Left ventricle myocardium superior (tissue), 1 donor: Measurements from ENCODE around the gene CLASP1. TPM values are rescaled to one million over a fixed set of nuclear protein-coding genes. Genes with fewer than 3 reads are reported as not detected.
A peak's percentile ranks its signal among the peaks of the same experiment; 100 is the strongest.
"Not testable (repeated sequence)": the region's sequence is repeated elsewhere in the genome, so short reads cannot be mapped to it uniquely, and the experiment has no call there.

Experiments used
- ATAC-seq: fragments of 200-7000 bp; cut with Tn5 transposase; one replicate; pipeline ENCODE4 v1.9.1; 2020; ENCODE audit warnings: mild to moderate bottlenecking, moderate library complexity
- DNase-seq: peaks from one replicate; pipeline ENCODE4 v3.0.0-alpha.2; 2020
- intact Hi-C: fragments of 100-400 bp; cut with micrococcal nuclease; formaldehyde crosslinking; loops from one replicate; pipeline ENCODE4 v1.11.0; 2022
- total RNA-seq: library from RNA; stranded (reverse); fragmentation: NEBNext Ultra II Directional; extraction: Animal tissue kit (Norgen Biotek cat#: 25700); gene quantifications from one replicate; pipeline ENCODE4 v1.2.1, GENCODE V29; 2021
- donor health status: DM: no; HTN: yes; CAD: no; lungs with severe emphysema.

CLASP1 gene
- total RNA-seq, 1 donor from 2014 or later = 66.5 TPM

DNA sequence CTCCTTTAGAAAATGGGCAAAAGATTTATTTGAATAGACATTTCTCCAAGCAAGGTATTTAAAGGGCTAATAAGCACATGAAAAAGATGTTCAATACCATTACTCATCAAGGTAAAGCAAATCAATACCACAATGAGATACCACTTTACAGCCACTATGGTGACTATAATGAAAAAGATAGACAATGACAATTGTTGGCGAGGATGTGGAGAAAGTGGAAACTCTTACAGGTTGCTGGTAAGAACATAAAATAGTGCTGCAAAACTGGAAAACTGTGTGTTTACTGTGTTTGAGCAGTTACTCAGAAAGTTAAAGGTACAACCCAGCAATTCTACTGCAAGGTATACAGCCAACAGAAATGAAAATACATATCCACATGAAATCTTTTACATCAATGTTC, 150.5 kb downstream of the CLASP1 start:
- intact Hi-C loops = no loop called here
- no peak for ATAC-seq
- DNase-seq = no peak

DNA sequence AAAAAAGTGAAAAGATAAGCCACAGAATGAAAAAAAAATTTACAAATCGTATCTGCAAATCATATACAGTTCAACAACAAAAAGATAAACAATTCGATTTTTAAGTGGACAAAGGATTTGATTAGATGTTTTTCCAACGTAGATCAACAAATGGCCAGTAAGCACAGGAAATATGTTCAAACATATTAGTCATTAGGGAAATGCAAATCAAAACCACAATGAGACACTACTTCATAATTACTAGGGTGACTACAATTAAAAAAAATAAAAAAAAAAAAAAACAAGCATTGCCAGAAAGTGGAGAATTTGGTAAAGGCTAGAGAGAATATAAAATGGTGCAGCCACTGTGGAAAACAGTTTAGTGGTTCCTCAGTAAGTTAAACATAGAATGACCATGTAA, 156.9 kb downstream of the CLASP1 start:
- intact Hi-C loops = no loop called here
- no peak for DNase-seq
- ATAC-seq = no peak

DNA sequence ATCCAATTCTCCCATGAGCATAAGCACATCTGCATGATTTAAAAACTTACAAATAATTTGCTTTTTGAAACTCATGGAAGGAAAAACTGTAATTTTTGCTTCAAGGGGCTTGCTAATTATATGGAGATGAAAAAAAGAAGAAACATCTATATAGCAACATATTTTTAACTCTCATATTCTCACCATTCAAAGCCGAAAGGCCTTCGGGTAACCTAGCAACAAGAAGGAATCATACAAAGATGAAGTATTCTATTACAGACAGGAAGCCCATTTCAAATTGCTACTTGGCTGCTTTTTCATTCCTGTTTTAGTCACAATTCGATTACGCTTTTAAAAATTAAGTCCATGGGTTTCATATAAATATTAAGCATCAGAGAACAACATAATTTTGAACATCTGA, 157.7 kb downstream of the CLASP1 start:
- ATAC-seq (no peak), DNase-seq (no peak)
- intact Hi-C loops = no loop called here

DNA sequence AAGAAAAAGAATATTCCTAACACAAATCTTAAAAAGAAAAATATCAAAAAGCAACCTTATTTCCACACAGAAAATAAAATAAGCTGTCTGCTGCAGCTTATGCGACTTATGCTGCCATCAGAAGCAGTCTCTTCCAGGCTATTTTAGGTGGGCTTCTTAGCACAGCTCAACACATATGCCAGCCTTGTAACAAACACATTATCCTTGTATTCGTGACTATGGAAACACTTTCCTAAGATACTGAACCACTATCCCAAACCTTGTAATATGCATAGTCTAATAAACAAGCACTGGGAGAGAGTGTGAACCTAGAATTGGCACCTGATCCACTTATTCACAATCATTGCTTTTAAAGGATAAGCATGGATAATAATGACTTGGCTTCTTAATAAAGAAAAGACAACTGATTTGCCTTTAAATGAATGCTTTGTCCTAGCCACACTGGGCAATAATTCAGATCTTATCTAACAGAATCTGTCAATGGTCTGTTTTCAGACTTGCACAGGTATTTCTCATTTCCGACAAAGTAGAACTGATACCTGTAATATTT, 158.6 kb downstream of the CLASP1 start:
- no peak for DNase-seq
- intact Hi-C loops = no loop called here
- ATAC-seq = peak; percentile 40

DNA sequence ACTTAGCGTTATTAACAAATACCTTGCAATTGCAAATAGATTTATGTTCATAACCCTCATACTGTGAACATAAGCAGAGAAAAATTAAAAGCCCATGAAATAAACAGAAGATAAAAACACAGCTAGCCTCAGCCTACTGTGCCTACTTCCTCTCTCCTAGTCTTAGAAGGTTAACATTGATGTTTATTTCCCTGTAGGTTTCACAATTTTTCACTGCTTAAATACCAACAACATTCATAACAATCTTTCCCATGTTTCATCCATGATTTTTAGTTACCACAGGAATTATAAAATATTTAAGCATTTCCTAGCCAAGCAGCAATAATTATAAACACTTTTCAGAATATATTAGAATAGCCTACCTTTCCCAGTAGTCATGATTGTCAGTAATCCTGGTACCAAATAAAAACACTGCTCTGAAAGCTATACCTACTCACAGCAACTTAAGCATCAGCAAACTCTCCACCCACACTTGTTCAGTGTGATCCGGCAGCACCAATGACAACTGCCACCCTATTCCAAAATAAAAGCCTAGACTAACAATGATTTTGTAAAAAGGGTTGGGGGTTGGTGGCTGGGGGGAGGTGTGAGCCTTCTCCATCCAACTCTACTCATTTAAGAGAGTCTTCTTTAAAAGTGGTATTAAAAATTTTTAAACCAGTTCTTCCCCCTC, 159.2 kb downstream of the CLASP1 start:
- DNase-seq (no peak), ATAC-seq (peak; percentile 22)
- intact Hi-C loops = no loop called here

DNA sequence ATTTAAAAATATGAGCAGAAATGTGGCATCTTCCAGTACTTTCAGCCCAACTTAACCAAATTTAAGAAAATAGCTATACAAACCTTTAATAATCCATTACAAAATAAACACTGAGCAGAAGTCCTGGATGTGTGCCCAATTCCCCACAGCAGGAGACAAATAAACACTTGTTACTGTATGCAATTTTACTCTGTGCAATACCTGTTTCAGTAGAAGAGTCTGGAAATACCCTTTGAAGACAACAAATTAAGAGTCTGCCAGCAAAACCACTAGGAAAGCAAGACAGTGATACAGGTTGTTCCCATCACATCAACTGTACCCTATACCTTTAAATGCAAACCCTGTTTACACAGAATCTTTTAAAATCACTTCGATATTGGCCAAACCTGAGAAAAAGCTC, 160.0 kb downstream of the CLASP1 start:
- ATAC-seq (peak; percentile 35), DNase-seq (no peak)
- intact Hi-C loops = no loop called here

DNA sequence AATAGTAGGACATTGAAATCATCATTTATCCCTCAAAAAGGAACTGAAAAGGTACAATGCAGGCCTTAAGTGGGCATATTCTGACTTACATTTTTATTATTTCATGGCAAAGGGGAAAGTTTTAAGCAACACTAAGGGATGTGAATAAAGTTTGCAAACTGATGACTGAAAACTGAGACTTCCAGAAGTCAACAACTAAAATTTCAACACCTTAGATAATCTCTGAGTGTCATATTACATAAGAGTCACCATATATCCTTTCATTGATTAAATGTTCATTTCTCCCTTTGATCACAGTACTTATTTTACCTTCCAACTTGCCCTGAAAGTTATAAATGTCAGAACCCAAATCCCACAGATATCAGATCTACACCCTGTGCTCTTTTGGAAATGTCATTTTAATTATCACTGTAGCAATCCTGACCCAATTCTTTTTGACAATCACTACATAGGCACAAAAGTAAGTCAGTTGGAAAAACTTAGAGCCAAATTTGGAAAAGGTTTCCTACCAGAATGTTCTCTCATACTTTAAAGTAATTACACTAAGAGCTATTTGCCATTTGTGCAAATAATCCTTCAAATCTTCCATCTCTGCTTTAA, 163.0 kb downstream of the CLASP1 start:
- DNase-seq (no peak), ATAC-seq (no peak)
- intact Hi-C loops = no loop called here

DNA sequence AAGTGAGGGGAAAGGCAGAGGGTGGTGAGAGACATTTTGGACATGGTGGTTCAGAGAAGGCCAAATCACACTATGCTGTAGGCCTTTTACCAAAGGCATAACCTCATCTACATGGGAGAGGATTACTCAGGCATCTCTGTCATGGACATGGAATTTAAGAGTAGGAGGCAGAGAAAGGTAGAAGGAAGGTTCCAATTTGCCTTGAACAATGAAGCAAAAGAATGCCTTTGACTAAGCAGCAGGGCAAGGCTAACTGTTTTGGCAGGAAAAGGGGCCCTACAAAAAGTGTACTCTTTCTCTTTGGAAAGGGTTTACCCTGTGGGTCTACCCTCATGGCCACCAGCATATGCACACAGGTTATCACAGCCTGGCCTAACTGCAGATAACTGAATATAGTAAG, 164.2 kb downstream of the CLASP1 start:
- ATAC-seq (no peak), DNase-seq (no peak)
- intact Hi-C loops = no loop called here

DNA sequence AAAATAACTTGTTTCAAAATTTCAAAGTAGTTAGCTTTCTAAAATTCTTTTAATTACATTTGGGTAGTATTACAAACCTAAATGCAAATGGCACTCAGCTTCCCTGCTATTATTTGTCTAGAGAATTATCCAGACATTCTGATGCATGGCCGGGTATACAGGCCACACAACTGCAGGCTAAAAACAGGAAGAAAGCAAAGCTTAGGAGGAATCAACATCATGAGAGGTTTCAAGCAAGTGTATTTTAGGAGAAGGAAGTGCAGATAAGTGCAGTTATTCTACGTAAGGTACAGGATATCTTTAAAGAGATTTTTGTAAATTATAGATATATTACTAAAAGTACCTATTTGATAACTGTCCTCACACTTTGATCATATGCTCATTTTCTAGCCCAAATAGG, 165.4 kb downstream of the CLASP1 start:
- DNase-seq (no peak), ATAC-seq (no peak)
- intact Hi-C loops = no loop called here

DNA sequence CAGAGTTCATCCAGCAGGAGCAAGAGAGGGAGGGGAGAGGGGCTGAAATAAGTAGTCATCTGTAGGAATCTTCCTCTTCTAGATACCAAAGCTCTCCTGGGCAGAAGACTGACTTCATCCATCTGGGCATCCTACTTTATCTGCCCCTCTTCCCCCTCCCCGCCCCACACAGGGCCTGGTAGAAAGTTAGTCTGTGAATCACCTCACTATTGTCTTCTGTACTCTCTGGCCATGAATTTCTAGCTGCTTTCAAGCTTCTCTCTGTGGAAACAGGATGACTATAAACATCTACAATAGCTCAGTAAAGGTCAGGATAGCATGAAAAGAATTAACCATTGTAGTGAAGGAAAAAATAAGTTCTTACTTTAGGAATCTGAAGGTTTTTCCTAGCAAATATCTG, 166.2 kb downstream of the CLASP1 start:
- intact Hi-C loops = no loop called here
- no peak for DNase-seq
- ATAC-seq = no peak

DNA sequence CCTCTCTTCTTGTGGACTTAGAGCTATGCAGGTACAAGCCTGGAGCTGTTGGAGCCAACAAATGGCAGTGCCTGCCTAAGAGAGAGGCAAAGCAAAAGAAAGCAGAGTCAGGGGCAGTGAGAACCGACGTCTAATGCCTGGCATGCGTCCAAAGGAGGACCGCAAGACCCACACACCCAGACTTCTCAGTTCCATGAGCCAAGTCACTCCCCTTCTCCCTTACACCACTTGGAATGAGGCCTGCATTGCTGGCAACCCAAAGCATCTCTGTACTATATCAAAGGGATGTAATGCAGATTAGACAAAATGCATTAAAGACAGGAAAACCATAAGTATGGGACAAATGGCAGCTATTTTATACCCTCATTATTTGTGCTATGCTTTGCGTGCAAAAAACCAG, 168.4 kb downstream of the CLASP1 start:
- intact Hi-C loops = no loop called here
- ATAC-seq (peak; percentile 51), DNase-seq (no peak)

DNA sequence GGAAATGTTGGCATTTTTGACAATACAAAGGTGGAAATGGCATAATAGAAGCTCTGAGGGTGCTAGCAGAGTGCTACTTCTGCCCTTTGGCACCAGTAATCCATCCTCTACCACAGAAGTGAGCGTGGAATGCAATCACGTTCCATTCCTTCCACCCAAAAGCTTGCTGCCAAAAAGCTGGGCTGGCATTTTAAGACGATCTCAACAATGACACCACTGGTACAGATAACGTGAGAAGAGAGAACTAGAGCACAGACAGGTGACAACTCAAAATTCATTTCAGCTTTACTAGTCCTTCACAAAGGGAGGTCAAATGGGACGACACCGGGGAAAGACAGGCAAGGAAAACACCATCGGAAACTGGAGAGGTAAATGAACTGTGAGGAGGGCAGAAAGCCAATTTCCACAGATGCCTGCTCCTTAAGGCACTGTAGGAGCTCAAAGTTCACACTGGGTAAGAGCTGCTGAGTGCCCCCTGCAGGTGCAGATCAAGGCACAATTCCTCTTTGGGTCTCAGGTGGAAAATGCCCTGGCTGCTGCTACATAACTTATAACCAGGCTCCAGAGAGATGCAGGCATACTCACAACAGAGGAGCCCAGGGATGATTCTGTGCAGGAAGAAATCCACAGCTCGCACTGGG, 169.3 kb downstream of the CLASP1 start:
- DNase-seq (no peak), ATAC-seq (peak; percentile 65)
- intact Hi-C loops = no loop called here

DNA sequence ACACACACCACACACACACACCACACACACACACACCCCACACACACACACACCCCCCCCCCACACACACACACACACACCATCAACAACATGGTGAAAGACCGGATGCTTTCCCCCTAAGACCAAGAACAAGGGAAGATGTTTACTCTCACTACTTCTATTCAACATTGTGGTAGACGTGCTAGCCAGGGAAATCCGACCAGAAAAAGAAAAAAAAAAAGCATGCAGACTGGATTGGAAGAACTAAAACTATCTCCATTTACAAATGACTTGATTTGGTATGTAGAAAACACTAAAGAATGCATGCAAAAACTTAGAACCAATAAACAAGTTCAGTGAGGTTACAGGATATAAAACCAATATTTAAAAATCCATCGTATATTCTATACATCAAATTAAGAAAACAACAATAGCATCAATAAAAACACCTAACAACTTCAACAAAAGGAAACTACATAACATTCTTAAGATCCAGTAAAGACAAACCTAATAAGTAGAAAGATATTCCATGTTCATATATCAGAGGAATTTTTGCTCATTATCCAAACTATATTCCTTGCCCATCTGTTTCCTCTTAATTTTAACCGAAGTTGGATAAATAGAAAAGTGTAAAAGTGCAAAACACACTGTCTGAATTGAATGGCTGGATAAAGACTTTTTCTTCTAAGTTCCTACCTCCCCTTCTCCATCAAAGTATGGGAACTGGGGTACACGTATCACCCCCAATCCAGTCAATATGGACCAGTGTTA, 170.1 kb downstream of the CLASP1 start:
- intact Hi-C loops = no loop called here
- no peak for ATAC-seq
- no peak for DNase-seq

DNA sequence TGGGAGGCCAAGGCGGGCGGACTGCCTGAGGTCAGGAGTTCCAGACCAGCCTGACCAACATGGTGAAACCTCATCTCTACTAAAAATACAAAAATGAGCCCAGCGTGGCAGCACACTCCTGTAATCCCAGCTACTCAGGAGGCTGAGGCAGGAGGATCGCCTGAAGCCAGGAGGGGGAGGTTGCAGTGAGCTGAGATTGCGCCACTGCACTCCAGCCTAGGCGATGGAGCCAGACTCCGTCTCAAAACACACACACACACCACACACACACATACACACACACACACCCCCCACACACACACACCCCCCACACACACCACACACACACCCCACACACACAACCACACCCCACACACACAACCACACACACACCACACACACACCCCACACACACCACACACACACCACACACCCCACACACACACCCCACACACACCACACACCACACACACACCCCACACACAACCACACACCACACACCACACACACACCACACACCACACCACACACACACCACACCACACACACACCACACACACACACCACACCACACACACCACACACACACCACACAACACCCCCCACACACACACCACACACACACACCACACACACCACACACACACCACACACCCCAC, 170.8 kb downstream of the CLASP1 start:
- DNase-seq, intact Hi-C loops, ATAC-seq: not testable (repeated sequence)

DNA sequence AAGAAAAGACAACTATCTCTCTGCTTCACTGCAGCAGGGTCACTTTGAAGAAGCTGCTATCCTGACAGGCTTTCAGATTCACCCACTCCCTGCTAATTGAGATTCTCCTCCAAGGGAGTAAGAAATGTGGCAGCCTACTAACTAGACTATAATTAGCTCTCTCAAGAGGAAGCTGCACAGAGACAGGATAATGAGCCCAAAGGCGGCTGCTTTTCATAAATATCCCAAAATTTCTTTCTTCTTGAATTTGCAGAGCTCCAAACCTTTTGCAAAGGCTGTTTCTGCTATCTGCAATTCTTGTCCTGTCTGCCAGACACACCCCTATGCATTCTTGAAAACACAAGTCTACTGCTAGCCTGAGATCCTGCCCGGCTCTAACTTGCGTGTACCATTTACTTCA, 172.6 kb downstream of the CLASP1 start:
- DNase-seq = no peak
- ATAC-seq = peak; percentile 39
- intact Hi-C loops = no loop called here

DNA sequence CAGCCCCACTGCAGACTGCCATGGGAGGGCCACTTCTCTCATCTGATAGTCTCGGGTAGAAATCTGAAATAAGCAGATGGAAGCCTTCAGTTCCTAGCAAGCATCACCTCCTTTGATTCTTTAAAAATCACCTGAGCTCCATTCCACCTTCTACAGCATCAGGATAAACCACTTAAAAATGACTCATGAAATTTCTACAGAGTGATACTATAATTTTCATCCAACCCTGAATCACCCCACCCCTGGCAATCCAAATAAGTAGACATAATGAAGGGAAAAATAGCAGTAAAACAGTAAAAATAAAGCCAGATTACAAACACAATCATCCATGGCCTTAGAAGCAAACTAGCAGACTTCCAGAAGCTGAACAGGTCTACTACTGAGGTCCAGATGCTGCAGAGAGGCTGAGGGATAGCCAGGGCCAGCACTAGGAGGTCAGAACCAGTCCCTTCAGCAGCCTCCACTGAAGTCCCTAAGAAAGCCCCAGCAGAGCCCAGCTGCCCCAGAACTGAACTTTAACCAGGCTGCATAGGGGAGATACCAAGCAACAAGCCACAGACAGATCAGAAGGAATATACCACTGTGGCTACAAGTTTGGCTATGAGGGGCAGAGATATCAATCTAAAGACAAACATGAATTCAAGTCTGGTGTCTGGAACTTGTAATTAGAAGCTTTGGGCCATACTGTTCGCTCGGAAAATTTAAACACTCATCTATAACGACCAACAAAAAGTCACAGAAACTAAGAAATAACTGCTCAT, 173.3 kb downstream of the CLASP1 start:
- intact Hi-C loops = no loop called here
- ATAC-seq (no peak), DNase-seq (no peak)

DNA sequence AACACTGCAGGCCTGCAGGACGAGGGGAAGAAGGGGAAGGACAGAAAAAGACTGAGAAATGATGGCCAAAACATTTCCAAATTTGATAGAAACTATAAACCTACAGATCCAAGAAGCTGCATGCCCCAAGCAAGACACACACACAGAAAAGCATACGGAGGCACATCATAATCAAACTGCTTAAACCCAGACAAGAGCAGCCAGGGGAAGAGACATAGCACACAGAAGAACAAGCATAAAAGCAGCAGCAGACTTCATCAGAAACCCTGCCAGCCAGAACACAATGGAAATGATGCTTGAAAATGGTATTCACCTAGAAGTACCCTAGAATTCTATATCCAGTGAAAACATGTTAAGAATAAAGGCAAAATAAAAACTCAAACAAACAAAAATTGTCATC, 175.8 kb downstream of the CLASP1 start:
- DNase-seq (no peak), ATAC-seq (no peak)
- intact Hi-C loops = no loop called here

DNA sequence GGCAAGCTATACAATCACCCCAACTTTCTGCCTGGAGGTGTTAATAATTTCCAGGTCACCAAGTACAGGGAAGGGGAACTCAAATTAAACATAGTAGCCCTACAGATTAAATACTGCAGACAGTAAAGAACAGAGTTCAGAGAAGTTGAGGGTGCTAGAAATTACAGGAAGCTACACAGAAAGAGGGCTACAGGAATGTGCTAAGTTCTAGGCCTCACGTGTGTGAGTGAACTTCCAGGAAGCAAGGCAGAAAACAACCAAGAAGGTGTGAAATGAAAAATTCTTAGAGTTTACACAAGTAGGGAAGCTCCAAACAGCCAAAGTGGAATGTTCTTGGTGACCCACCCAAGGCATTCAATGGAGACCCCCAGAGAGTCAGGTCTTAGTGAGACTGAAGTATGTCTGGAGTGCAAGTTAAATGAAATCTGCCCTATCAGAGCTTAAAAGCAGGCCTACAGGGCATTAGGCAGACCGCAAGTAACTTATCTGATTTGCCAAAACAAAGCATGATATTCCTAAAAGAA, 176.7 kb downstream of the CLASP1 start:
- DNase-seq (no peak), ATAC-seq (peak; percentile 10)
- intact Hi-C loops = no loop called here
